ENCODE measurements around the gene TAC4.

TAC4 gene

DNA sequence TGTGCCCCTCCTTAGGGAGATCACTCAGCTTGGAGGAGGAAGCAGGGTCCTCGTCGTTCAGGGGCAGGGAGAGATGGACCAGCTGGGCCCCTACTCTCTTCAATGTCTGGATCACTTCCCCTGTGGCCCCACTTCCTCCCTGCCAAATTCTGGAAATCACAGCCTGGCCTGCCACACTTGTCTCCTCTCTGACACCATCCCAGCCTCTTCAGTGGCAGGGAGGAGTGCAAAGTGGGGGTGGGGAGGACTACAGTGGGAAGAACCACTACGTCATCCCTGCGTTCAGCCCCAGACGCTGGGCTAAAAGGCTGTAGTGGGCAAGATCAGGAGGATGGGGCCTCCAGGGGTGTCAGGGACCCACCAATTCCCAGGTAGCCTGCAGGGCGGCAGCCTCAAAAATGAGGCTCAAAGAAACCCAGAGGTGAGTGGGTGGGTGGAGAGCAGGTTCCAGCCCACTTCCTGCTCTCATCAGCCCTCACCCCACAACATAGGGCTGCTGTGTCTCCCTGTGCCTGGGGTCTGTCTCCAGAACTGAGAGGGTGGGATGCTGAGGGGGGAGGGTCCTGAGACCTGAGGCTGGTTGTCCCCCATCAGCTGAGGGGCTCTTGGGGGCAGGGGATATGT lies 25.0 kb upstream of the TAC4 start:
- DNase-seq = no peak

DNA sequence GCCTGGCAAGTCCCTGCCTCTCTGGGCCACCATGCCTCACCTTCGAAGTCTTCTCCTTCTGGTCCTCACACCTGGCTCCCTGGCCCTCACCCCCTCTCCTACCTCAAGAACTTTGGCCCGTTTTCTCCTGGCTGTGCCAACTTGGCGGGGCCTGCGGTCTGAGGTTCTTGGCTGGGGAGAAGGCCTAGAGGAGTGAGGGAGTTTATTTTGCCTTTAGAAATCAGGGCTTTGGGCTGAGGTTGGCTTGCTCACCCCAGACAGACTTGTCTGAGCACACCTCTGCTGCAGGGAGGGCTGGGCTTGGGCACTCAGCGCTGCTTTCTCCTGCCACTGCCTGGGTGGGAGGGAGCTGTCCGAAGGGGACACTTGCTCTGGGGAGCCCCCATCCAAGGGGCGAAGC lies 23.3 kb upstream of the TAC4 start:
- DNase-seq = no peak

DNA sequence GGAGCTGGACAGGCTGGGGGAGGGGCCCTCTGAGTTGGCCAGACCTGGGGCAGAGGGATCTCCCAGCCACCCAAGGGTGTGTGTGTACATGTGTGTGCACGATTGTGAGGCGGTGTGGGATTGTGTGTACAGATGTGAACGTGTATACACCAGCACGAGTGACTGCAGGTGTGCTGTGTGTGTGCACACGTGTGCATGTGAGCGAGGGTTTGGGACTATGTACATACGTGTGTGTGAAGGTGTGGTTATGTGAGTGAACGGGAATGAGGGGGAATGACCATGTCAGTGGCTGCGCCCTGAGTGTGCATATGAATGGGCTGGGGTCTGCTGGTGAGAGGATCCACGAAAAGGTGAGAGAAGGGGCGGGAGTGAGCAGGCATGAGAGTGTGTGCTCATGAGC lies 22.4 kb upstream of the TAC4 start:
- no peak for DNase-seq

DNA sequence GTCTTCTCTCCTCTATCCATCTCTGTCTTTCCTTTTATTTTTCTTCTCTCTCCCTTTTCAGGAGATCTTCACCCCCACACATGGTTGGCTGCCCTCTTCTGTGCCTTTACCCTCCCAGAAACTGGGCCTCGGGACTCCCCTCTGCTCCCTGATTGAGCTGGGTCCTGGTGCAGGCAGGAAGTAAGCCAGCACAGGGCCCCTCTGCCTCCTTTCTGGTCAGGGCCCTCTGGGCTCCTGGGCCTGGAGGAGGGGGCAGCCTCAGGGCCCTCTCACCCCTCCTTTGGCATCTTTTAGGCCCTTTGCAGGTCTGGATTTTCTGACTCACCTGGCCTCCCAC lies 21.1 kb upstream of the TAC4 start:
- DNase-seq = no peak

DNA sequence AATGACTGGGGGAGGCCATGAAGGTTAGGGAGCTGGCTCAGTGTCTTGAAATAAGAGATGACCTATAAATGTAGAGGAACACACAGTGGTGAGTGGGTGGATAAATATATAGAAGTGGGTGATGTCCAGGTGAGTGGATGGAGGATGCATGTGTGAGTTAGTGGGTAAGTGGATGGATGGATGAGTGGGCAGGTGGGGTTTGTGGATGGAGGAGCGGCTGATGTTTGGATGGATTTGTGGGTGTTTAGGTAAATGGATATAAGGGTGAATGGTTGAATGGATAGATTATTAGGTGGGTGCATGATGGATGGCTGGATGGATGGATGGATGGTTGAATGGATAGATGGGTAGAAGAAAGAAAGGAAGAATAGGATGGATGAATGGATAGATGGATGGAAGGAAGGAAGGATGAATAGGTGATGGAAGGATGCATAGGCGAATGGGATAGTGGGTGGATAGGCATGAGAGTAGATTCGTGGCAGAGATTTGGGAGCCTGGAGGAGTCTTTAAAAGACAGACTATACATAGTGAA lies 19.1 kb upstream of the TAC4 start:
- no peak for DNase-seq

DNA sequence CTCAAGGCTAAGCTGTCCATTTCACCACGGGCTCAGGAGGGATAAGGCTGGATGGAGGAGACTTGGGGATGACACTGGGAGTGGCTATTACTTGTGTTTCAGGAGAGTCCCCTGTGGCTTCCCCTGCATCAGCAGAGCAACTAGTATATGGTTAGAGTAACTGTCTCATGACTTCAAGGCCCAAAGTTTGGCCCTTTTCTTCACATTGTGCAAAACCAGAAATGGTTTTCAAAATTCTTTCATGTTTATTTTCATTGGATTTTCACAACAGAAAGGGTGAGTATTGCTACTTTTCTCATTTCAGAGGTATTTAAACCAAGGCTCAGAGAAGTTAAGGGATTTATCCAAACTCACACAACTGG lies 18.1 kb upstream of the TAC4 start:
- no peak for DNase-seq

DNA sequence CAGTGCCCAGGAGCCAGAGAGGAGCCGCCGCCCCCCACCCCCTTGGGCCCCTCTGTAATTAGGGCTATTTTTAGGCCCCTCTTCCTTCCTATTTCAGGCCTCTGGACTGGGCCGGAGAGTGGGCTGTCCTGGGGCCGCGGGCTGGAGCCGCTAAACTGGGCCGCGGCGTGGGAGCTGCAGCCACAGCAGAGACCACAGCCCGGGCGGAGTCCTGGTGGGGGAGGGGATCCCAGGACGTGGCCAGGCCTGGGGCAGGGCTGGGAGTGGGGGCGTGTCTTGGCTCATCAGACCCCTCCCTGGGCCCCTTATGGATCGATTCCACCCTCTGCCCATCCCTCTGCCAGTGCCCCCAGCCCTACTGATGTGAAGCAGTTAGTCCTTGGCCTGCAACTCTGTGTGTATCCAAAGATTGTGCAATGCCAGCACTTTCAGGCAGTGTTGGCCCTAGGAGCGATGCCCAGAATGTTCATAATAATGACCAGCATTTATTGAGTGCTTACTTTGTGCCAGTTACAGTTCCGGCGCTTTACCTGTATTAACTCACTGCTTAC lies 15.0 kb upstream of the TAC4 start:
- no peak for DNase-seq

DNA sequence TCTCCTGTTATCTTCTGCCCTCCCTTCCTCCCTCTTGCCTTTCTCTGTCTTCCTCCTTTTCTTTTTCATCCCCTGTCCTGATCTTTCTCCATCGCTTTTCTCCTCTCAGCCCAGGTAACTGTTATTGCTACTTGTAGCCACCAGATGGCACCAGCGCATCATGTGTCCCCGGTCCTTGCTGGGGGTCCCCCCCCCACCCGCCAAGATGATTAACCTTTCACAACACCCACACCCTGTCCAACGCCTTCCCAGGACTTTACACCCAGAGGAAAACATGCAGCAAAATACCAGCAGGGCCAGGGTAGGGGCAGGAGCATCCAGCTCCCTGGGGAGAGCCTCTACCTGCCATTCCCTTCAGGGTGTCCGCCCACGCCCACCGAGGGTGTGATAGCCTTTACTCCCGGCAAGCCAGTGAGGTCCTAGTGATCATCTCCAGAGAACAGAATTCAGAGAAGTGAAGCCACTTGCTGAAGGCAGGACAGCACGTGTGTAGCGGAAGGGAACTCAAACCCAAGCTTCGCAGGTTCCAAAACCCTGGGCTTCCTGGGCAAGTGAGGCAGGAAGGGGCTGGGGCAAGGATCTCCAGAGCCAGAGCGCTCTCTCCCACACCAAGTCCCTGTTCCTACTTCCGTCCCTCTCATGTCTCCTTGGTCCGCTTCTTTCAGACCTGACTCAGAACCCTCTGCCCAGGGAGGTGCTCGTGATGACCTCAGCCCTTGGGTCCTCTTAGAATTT lies 13.4 kb upstream of the TAC4 start:
- peak; percentile 50 for DNase-seq

DNA sequence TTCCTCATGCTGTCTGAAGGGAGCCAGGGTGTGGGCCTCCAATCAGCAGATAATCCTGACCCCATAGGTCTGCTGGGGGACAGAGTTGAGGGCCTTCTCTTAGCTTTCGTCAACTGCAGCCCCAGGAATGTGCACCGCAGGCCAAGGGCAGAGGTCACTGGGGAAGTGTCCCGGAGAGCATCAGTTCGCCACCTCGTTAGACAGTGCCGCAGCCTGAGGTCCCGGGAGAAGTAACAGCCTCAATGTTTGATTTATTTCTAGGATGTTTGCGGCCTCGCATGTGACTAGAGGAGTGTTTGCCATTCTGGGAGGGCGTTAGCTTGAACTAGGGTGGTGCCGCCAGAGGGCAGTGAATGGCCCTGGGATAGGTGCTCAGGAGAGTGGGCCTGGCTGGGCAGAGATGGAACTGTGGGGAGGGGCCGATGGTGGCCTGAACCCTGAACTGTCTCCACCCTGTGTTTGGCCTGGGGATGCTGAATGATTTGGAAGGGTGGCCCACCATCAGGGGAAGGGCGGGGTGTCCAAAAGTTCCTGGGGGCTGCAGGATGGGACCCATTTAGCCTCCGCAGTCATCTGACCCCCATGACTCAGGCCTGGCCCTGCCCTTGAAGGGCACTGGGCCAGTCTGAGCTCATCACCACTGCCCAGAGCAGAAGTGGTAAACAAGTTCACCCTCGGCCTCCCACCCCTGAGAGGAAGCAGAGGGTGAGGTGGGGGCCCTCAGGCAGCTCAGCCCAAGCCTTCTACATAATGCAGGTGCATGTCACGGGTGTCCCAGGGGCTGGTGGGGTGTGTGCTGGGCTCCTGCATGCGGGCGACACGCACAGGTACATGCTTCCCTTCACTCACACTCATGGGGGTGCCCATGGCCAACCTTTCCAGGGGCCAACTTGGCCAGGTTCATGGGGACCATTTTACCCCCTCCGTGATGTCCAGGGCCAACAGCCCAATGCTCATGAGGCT lies 12.4 kb upstream of the TAC4 start:
- DNase-seq = peak; percentile 48

DNA sequence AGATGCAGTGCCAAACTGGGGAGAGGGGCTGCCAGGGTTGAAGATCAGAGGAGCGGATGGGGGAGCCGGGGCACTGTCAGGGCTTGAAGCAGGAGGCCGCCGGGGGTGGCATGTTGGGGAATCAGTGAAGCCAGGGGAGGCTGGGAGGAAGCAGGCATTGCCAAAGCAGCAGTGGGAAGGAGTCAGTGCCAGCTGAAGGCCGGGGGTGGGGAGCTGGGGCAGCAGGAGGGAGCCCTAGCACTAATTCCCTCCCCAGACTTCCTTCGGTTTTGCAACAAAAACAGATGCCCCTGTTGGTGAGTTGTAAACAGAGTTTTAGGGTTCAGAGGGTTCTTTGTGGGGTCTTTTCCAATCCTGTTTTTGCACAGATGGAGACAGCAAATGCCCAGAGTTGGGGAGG lies 10.9 kb upstream of the TAC4 start:
- peak; percentile 46 for DNase-seq

DNA sequence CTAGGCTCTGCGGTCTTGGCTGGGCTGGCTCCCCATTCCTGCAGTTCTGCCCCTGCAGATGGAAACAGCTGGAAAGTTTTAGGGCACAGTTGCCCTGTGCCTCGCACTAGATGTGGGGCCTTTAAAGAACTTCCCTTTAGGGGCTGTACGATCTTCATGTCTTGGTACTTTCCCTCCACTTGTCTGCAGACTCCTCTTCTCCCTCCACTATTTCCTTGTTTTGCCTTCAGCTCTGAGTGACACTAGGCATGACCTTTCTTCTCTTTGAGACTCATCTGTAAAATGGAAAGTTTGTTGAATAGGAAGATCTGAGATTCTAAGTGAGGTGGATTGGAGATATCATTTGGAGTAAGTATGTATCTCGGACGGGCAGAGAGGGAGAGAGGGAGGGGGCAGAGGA lies 6.3 kb upstream of the TAC4 start:
- DNase-seq = no peak

DNA sequence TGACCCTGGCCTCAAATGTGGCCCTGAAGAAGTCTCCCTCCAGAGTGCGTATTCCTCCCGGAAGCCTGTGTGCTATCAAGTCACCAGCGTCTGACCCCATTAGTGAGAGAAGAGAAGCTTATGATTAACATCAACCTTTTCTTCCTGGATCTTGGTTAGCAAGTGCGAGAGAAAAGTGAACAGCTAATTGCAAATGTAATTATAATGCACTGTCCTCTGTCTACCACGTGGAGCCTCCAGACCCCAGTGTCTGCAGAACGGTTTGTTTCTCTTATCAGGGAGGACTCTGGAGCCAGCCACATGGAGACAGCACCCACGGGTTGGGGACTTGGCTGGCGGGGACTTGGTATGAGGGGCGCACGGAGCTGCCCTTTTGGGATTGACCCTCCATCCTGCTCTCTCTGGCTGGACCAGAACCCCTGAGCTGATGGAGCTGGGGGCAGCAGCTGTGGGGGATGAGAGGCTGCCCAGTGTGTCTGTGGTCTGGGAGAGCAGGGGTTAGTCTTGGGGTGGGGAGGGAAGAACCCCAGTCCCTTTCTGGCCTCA lies 5.7 kb upstream of the TAC4 start:
- no peak for DNase-seq

DNA sequence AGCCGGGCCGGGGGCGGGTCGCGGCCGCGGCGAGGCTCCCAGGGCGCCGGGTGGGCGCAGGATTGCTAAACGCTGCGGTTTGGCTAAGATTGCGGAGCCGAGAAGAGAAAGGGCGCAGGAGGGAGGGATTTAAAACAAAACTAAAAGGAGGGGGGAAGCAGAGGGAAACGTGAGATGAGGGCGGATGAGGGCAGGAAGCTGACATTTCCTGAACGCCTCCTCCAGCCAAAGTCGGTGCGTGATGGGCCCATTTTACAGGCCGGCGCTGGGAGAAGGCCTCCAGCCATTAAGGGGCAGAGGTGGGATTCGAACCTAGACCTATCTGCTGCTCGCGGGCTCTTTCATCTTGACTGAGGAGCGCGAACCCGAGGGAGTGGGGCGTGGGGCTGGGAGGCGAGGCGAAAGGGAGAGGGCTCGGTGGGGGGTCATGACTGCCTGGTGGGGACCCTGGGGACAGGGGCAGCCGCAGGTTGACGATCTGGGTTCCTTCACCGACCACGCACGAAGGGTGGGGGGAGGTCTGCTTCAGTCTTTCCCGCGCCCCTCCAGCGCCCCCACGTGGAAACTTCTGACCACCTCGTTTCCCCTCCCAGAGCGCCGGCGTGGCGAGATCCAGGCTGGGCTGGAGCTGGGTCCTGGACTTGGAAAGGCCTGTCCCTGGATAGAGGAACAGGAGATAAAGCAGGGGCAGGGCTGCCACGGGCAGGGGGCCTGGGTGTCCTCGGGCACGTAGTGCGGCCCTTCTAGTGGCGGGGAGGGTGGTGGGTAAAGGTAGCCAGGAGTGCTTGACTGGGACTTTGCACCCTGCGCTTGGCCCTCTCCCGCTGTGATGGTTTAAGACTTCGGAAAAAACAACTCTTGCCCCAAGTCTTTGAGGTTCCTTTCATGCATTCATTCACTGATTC lies 3.8 kb upstream of the TAC4 start:
- DNase-seq = peak; percentile 70

DNA sequence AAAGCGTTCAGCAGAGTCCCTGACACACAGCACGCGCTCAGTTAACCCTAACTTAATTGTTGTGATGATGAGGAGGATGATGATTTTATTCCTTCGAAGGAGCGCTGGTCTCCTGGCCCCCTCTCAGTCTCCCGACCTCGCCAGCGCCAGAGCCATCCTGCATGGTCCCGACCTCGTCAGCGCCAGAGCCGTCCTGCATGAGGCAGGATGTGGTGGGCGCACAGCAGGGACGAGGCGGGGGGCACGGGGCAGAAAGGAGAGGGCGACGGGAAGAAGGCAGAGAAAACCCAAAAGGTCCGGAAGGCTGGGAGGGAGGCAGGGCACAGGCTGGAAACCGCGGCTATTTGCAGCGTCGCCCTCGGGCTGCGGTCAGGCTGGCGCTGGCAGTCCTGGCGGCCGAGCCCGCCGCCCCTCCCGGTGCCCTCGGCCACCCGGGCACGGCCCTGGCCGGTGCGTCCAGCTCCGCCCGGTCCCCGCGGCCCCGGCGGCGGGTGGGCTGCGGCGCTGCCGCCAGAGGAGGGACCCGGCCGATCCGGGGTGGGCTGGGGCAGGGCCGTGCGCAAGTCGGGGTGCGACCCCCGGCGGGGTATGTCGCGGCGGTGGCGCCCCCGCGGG lies 3.0 kb upstream of the TAC4 start:
- no peak for DNase-seq

DNA sequence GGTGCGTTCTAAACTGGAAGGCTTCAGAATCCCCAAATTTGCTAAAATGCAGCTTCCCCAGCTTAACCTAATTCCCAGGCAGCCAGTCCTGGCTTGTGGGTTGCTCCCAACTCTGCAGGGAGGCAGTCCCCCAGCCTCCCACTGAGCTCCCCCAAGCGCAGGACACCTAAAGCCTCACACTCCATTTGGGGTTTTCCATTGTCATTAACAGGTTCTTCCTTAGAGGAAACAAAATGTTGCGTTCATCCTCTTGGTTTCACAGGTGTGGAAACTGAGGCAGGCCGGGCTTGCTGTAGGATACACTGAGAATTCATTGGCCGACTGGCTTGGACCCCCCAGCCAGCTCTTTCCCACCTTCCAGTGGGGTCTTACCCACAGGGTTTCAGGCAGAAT lies 2.3 kb upstream of the TAC4 start:
- no peak for DNase-seq

DNA sequence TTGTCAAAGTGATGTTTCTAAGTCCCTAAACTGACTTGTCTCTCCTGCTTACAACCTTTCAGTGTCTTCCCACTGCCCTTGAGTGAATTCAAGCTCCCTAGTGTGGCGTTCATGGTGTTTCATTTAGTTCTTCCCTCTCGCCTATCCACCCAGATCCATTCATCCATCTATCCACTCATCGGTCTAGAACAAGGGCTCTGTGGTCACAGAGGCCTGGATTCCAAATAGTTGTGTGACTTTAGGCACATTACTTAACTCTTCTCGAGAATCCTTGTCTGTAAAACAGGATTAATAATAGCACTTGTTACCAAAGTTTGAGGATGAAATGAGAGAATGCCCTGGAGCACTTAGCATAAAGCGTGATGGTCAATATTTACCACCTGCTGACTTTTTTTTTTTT lies 870 bp upstream of the TAC4 start:
- no peak for DNase-seq

DNA sequence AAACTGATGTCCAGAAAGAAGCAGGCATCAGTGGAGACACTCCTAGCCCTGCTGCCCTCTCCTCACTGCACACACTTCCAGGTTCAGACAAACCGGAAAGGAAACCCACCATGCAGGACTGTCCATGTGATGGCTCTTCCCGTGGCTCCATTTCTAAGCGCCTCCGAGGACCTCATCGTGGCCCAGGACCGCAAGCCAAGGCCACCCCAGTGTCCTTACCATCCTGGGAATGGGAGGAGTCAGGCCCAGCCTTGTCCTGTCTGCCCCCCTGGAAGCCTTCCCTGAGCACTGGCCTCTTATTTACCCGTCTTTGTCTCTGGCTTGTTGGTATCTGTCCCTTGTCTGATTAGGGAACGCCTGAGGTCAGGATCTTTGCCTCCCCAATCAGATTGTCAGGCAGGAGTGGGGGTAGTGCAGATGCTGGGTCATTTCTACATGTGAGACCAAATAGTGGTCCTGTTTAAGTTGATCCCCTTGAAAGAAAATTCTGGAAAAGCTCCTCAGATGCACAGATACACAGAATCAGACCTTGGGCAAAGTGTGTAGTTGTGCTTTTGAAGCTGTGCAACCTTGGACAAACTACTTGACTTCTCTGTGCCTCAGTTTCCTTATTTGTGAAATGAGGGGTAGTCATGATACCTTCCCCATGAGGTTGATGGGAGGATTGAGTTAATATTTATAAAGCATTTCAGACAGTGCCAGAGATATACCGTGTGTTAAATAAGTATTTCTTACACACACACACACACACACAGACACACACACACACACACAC lies 744 bp downstream of the TAC4 start:
- DNase-seq = no peak

DNA sequence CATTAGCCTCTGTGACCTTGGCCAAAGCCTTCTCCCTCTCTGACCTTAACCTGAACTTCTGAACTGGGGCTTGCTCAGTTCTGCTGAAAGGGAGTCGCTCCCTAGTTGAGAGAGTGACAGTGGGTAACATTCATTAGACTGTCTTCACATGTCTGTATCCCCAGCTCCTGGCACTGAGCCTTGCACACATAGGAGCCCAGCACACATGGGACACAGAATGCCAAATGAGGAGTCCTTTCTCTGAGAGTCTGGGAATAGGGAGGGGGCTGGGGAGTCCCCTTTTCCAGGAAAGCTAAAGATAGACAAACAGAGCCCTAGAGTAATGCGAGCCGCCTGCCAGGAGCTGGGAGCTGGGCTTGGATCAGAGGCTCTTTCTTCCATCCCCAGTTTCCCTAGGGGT lies 2.5 kb downstream of the TAC4 start:
- DNase-seq = no peak

DNA sequence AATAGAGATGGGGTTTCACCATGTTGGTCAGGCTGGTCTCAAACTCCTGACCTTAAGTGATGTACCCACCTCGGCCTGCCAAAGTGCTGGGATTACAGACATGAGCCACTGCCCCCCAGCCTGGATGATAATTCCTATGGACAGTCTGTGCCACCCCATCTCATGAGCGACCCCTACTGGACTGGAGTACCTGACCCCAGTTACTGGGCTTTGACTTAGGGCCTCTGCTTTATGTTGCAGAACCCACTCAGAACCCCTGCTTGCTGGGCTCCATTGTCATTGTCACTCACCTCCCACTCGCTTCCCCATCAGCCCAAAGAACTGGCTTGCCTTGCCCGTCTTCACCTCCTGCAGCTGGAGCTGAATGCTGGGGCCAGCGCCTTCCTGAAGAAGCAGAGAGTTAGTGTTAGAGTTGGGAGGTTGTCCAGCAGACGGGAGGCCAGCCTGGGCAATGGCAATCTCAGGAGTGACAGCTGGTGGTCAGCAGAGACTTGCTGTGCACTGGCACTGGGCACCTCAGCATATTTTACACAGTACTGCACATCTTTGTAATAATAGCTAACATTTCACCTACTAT lies 4.0 kb downstream of the TAC4 start:
- no peak for DNase-seq

DNA sequence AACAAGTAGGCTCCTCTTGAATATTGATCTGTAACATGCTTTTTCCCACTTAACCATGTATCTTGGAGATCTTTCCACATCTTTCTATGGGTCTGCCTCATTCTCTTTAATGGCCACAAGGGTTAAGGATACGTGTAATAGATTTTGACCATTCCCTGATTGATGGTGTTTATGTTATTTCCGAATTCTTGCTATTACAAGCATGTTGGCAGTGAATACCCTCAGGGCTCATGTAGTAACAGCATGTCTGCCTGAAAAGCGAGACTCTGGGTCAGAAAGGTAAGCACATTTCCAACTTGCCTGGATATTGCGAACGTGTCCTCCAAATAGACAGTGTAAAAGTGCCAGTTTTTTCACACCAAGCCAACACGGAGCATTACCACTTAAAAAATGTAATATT lies 5.0 kb downstream of the TAC4 start:
- no peak for DNase-seq

All from suppressor macrophage treated with lipopolysaccharide for 4 hours (primary cell).